ENCODE measurements around the gene RAB44.

Gene RAB44

GRCh38 chr6:36662827-36663256, 34.8 kb upstream of the RAB44 start:
- TF ChIP-seq ZNF274 (IDR thresholded peaks at IDR 0.05; ENCODE audit: low read depth, low read length): no peak
- no peak overlapping the region for H3K4me3 ChIP-seq (ENCODE audit: low read length)

DNA sequence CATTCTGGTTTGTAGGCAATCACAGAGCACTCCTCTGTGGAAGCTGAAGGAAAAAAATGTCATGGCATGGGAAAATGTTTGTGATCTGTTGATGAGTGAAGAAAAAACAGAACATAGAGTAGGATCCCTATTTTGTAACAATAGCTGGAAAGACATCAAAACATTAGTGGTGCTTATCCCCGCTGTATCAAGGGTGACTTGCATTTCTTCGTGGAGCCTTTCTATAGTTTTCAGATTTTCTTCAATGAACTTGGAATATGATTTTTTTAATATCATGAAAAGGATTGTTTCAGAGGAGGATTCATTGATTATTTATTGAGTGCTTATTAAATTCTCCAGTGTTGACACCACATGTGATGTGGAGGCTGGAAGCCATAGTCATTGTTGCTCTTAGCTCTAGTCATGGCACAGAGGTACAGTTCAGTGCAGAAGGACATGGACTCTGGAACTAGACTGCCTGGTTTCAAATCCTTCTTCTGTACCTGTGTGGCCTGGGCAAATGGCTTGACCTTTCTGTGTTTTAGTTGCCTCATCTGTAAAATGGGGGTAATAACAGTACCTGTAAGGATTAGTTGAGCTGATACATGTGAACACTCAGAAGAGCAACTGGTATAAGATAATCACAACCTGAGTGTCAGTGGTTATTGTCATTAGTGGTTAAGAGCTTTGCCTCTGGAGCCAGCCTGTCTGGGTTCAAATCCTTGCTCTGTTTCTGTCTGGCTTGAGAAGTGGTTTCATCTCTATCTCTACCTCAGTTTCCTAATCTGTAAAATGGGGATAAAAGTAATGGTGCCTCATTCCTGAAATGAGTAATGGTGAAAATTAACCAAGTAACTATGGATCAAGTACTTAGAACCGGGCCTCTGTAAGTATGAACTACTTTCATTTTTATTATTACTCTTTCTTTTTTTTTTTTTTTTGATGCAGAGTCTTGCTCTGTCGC, 33.9 kb upstream of the RAB44 start:
- TF ChIP-seq ZNF274 (IDR thresholded peaks at IDR 0.05; ENCODE audit: low read depth, low read length): no peak
- H3K4me3 ChIP-seq (ENCODE audit: low read length): no peak overlapping the region; the same call in 1 of the 2 replicates

DNA sequence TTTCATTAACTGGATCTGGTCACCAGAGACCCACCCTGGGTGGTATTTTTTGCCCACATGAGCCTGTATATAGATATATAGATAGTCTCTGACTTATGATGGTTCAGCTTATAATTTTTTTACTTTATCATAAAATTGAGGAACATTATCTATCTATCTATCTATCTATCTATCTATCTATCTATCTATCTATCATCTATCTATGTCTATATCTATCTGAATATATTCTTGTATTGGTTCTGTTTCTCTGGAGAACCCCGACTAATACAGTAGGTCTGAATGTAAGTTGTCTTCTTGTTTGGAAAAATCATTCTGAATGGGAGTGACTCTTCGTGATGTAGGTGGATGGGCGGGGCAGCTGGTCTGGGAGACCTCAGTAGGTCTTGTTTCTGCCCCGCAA, 32.4 kb upstream of the RAB44 start:
- no peak for TF ChIP-seq ZNF274 (IDR thresholded peaks at IDR 0.05; ENCODE audit: low read depth, low read length)
- no peak overlapping the region; the same call in 1 of the 2 replicates for H3K4me3 ChIP-seq (ENCODE audit: low read length)

GRCh38 chr6:36666287-36666686, 31.3 kb upstream of the RAB44 start:
- no peak for TF ChIP-seq ZNF274 (IDR thresholded peaks at IDR 0.05; ENCODE audit: low read depth, low read length)
- H3K4me3 ChIP-seq (ENCODE audit: low read length): no peak overlapping the region

GRCh38 chr6:36666826-36667591, 30.6 kb upstream of the RAB44 start:
- H3K4me3 ChIP-seq (ENCODE audit: low read length): peak overlapping the region; percentile 14; the same call in 1 of the 2 replicates

DNA sequence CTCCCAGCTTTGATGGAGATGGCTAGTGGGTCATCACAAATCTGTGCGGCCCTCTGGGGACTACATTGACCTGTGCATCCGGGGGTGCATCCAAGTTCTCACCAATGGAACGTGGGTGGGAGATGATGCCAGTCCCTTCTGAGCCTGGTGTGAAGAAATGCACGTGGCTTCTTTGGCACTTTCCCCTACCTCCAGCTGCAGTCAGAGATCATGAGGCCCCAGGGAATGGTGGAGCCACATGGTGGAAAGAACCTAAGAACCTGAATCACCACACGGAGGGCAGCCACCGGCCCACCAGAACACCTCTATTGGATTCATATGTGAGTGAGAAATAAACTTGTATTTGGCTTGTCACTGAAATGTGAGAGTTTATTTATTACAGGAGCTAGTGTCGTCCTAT, 29.0 kb upstream of the RAB44 start:
- H3K4me3 ChIP-seq (ENCODE audit: low read length): no peak overlapping the region
- TF ChIP-seq ZNF274 (IDR thresholded peaks at IDR 0.05; ENCODE audit: low read depth, low read length): no peak

More at GRCh38 chr6:36666826-36667591, 30.6 kb upstream of the RAB44 start:
- TF ChIP-seq ZNF274 (IDR thresholded peaks at IDR 0.05; ENCODE audit: low read depth, low read length): no peak

DNA sequence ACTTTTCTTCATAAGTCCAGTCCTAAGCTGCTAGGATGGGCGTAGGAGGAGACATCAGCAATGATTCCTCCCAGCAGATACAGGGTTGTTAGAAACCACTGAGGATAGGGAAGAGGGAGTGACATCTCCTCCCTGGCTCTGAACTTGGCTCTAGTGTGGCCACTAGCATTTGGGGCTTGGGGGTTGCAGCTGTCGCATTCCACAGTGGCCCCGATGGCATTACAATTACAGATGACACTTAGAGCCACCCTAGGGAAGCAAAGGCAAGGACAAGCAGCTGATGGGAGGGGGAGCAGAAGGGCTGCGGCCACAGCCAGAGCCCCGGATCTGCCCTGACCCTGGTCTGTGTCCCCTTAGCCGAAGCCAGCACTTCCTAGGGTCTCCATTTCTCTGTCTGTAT, 28.6 kb upstream of the RAB44 start:
- TF ChIP-seq ZNF274 (IDR thresholded peaks at IDR 0.05; ENCODE audit: low read depth, low read length): no peak
- no peak overlapping the region for H3K4me3 ChIP-seq (ENCODE audit: low read length)

DNA sequence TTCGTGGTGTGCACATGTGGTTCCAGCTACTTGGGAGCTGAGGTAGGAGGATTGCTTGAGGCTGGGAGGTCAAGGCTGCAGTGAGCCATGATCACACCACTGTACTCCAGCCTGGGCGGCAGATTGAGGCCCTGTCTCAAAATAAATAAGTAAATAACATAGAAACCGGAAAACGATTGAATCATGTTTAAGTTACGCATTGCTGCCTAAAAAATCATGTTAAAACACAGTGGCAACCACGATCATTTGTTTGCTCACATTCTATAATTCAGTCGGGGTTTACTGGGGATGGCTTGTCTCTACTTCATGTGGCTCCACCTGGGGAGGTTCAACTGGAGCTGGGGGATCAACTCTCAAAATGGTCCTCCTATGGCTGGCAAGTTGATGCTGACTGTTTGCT, 27.4 kb upstream of the RAB44 start:
- TF ChIP-seq ZNF274 (IDR thresholded peaks at IDR 0.05; ENCODE audit: low read depth, low read length): no peak
- no peak overlapping the region for H3K4me3 ChIP-seq (ENCODE audit: low read length)

DNA sequence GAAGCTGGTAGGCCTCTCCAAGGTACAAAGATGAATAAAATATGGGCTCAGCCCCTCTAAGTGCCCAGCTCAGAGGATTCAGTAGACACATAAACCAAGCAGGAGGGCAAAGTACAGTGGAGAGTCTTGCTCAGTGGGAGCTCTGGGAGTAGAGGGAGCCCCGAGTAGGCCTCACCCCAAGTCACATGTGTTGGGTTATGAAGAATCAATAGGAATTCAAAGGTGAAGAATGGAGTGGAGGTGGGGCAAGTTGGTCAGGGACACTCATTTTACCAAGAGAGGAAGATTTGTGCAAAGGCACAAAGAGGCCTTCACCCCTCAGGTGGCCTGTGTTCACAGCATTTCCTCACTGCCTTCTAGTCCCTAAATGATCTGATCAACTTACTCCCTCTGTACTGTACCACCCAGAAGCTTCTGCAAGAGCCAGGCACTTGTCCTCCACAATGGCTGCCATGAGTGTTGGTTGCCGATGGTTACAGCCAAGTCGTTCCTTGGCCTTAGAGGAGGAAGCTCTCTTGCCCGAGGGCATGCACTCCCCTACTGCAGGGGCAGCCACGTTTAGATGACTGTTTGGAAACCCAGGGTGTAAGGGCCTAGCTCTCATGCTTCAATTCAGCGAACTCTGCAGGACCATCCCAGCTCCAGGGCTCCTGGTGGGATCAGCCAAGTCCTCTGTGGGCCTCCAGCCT, 25.8 kb upstream of the RAB44 start:
- no peak overlapping the region for H3K4me3 ChIP-seq (ENCODE audit: low read length)
- no peak for TF ChIP-seq ZNF274 (IDR thresholded peaks at IDR 0.05; ENCODE audit: low read depth, low read length)

- no peak overlapping the region for H3K4me3 ChIP-seq (ENCODE audit: low read length)
- no peak for TF ChIP-seq ZNF274 (IDR thresholded peaks at IDR 0.05; ENCODE audit: low read depth, low read length)
These were observed 23.7 kb upstream of the RAB44 start for GRCh38 chr6:36673882-36674281.

DNA sequence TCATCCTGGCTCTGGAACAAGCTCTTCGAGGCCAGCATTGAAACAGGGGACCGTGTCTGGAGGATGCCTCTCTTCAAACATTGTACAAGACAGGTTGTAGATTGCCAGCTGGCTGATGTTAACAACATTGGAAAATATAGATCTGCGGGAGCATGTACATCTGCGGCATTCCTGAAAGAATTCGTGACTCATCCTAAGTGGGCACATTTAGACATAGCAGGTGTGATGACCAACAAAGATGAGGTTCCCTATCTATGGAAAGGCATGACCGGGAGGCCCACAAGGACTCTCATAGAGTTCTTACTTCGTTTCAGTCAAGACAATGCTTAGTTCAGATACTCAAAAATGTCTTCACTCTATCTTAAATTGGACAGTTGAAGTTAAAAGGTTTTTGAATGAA, 22.7 kb upstream of the RAB44 start:
- no peak for TF ChIP-seq ZNF274 (IDR thresholded peaks at IDR 0.05; ENCODE audit: low read depth, low read length)
- H3K4me3 ChIP-seq (ENCODE audit: low read length): no peak overlapping the region

GRCh38 chr6:36676141-36677058, 21.2 kb upstream of the RAB44 start:
- peak overlapping the region; percentile 60; the same call in 1 of the 2 replicates for H3K4me3 ChIP-seq (ENCODE audit: low read length)
- no peak for TF ChIP-seq ZNF274 (IDR thresholded peaks at IDR 0.05; ENCODE audit: low read depth, low read length)

DNA sequence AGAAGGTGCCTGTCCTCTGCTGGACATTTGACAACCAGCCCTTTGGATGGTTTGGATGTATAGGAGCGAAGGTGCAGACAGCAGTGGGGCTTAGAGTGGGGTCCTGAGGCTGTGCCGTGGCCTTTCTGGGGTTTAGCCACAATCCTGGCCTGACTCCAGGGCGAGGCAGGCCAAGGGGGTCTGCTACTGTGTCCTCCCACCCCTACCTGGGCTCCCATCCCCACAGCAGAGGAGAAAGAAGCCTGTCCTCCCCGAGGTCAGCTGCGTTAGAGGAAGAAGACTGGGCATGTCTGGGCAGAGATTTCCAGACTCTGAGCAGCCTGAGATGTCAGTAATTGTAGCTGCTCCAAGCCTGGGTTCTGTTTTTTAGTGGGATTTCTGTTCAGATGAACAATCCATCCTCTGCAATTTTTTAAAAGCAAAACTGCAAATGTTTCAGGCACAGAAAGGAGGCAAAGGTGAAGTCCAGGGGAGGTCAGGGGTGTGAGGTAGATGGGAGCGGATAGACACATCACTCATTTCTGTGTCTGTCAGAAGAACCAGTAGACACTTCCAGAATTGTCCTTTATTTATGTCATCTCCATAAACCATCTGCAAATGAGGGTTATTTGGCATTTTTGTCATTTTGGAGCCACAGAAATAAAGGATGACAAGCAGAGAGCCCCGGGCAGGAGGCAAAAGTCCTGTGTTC, 20.4 kb upstream of the RAB44 start:
- no peak for TF ChIP-seq ZNF274 (IDR thresholded peaks at IDR 0.05; ENCODE audit: low read depth, low read length)
- H3K4me3 ChIP-seq (ENCODE audit: low read length): peak overlapping the region; percentile 60
